Measurements from ENCODE around the gene GPR84.

GRCh38 chr12:54331461-54331860 is 32.8 kb downstream of the GPR84 start:
- TF ChIP-seq CTCF (IDR thresholded peaks at IDR 0.05), result no peak
- no peak for TF ChIP-seq POLR2A (IDR thresholded peaks at IDR 0.05)

Data from thyroid gland (tissue), 4 donors.